AG04450 (cell line): ENCODE data around the gene L3MBTL4. TPM values are rescaled to one million over a fixed set of nuclear protein-coding genes. Genes with fewer than 3 reads are reported as not detected.
A peak's percentile ranks its signal among the peaks of the same experiment; 100 is the strongest.

ENCODE experiments used
- CTCF ChIA-PET: fragments of 300-600, 350-600 bp; formaldehyde crosslinking; extraction: SDS; loops from one replicate; lab custom pipeline; 2022; ENCODE audit warnings: antibody characterized with exemption, inconsistent platforms; lab: Charles Lee
- POLR2A ChIA-PET: fragments of 350-600 bp; formaldehyde crosslinking; extraction: SDS; loops from one replicate; lab custom pipeline; 2021; ENCODE audit warnings: antibody characterized with exemption, inconsistent platforms; lab: Yijun Ruan, JAX
- DNase-seq: peaks from one replicate; pipeline ENCODE4 v3.0.0-alpha.2; 2011; ENCODE audit warnings: low read depth, low spot score
- H3K27ac ChIP-seq: one replicate; pipeline ENCODE4 v1.5.1; 2012; ENCODE audit warnings: low read depth, low read length, control low read depth
- H3K27me3 ChIP-seq: one replicate; pipeline ENCODE4 v1.6.0; 2012; ENCODE audit warnings: low read length; ENCODE audit not compliant: control insufficient read depth, insufficient read depth
- H3K4me3 ChIP-seq: 2 replicates; pipeline ENCODE4 v1.5.1; 2011; ENCODE audit warnings: mild to moderate bottlenecking, low read depth, low read length, control low read depth
- H3K9me3 ChIP-seq: 2 replicates; pipeline ENCODE4 v1.5.1; 2012; ENCODE audit warnings: low read length; ENCODE audit not compliant: control insufficient read depth, insufficient read depth
- CTCF ChIP-seq: IDR thresholded peaks from 2 replicates; pipeline ENCODE4 v1.5.1; 2011; ENCODE audit warnings: low read depth, low read length, control low read depth, inconsistent platforms
- polyA plus RNA-seq: library from polyadenylated mRNA; depleted of rRNA; stranded (reverse); fragments of >200 nt; gene quantifications from 2 replicates; pipeline ENCODE4 v1.2.3, GENCODE V29; 2011

L3MBTL4 gene
- polyA plus RNA-seq, 1 experiment: 0.05 TPM

- DNase-seq: no peak
- no peak for TF ChIP-seq CTCF
- Histone ChIP-seq H3K27ac (no peak overlapping the region), H3K4me3 (no peak overlapping the region), H3K27me3 (no peaks in the 10 kb centered on the region), H3K9me3 (no peaks in the 10 kb centered on the region; the same call in 1 of the 2 replicates)
- CTCF ChIA-PET: interaction anchor here (0.6 to 3.5 kb wide), 6 partner anchors 11 to 470 kb away, joined by 3 to 27 read pairs (median 8); no protein-coding TSS in a partner anchor
- POLR2A ChIA-PET: no interaction called here
Measured at GRCh38 chr18:6207116-6207515, 207.6 kb downstream of the L3MBTL4 start.

GRCh38 chr18:6205706-6206105, 209.0 kb downstream of the L3MBTL4 start:
- H3K27me3 ChIP-seq: no peaks in the 10 kb centered on the region
- DNase-seq: peak; percentile 20
- no peak overlapping the region for H3K4me3 ChIP-seq
- TF ChIP-seq CTCF: no peak
- no peak overlapping the region for H3K27ac ChIP-seq
- no peaks in the 10 kb centered on the region; the same call in 1 of the 2 replicates for H3K9me3 ChIP-seq
- POLR2A ChIA-PET: no interaction called here
- CTCF ChIA-PET: interaction anchor here (2.6 to 3.5 kb wide), 3 partner anchors 13 to 337 kb away, joined by 10 to 27 read pairs (median 12); no protein-coding TSS in a partner anchor

- CTCF ChIA-PET: interaction anchor here (1.0 to 3.1 kb wide), 2 partner anchors 14 to 325 kb away, joined by 3 to 12 read pairs; no protein-coding TSS in a partner anchor
- TF ChIP-seq CTCF: no peak
- DNase-seq: no peak
- Histone ChIP-seq H3K27ac (no peak overlapping the region), H3K27me3 (no peaks in the 10 kb centered on the region), H3K9me3 (no peaks in the 10 kb centered on the region; the same call in 1 of the 2 replicates), H3K4me3 (no peak overlapping the region)
- POLR2A ChIA-PET: no interaction called here
Measured at GRCh38 chr18:6204476-6204875, 210.2 kb downstream of the L3MBTL4 start.

GRCh38 chr18:6203791-6204190, 210.9 kb downstream of the L3MBTL4 start:
- Histone ChIP-seq H3K4me3 (no peak overlapping the region), H3K9me3 (no peaks in the 10 kb centered on the region; the same call in 1 of the 2 replicates), H3K27ac (no peak overlapping the region), H3K27me3 (no peaks in the 10 kb centered on the region)
- TF ChIP-seq CTCF: no peak
- POLR2A ChIA-PET: no interaction called here
- no peak for DNase-seq
- CTCF ChIA-PET: interaction anchor here (1.0 kb wide), 1 partner anchor 15 kb away, joined by 3 read pairs; no protein-coding TSS in a partner anchor

- Histone ChIP-seq H3K27ac (no peak overlapping the region), H3K27me3 (no peaks in the 10 kb centered on the region), H3K4me3 (no peak overlapping the region), H3K9me3 (no peaks in the 10 kb centered on the region; the same call in 1 of the 2 replicates)
- no peak for TF ChIP-seq CTCF
- no peak for DNase-seq
- POLR2A ChIA-PET: no interaction called here
- CTCF ChIA-PET: interaction anchor here (1.6 kb wide), 1 partner anchor 16 kb away, joined by 6 read pairs; no protein-coding TSS in a partner anchor
Measured at GRCh38 chr18:6202861-6203260, 211.8 kb downstream of the L3MBTL4 start.
